ENCODE results near the gene TSPAN4.
A peak's percentile ranks its signal among the peaks of the same experiment; 100 is the strongest.

DNA sequence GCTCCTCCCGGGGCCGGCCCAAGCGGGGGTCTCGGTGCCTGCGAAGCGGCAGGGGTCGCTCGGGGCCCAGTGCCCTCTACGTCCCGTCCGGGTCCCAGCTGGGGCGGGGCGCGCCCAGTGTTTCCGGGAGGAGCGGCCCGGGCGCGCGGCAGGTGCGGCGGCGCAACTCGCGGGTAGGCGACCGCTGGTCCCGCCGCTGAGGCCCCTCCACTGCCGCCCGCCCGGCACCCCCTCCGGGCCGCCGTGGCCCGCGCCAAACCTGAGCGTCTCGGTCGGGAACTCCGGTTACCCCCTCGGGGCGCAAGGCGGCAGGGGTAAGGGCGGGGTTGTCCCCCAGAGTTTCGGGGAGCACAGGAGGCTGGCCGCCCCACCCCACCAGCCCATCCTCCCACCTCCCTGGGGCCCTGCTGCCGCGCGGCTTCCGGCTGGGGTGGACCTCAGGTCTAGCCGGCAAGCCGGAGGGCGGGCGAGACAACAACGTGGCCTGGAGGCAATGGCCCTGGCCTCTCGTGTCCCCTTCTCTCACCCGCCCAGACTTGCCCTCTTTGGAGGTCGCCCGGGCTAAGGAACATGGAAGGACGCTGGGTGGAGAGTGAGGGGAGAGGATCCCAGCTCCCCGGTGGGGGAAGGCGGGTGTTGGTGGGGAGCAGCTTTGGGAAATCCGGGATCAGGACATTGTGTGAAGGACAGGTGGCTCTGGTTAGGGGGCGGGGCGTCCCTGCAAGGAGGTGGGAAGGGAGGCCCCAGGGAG, 15.3 kb upstream of the TSPAN4 start:
- TF ChIP-seq, protein P1, sequence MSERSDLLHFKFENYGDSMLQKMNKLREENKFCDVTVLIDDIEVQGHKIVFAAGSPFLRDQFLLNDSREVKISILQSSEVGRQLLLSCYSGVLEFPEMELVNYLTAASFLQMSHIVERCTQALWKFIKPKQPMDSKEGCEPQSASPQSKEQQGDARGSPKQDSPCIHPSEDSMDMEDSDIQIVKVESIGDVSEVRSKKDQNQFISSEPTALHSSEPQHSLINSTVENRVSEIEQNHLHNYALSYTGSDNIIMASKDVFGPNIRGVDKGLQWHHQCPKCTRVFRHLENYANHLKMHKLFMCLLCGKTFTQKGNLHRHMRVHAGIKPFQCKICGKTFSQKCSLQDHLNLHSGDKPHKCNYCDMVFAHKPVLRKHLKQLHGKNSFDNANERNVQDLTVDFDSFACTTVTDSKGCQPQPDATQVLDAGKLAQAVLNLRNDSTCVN (tag by site-specific recombination; optimal IDR thresholded peaks at IDR 0.05): peak; percentile 51
- TF ChIP-seq ZBTB7A (tag by site-specific recombination; IDR thresholded peaks at IDR 0.05; ENCODE audit: low read depth) (no peak), ZNF785 (tag by site-specific recombination; IDR thresholded peaks at IDR 0.05) (no peak), ZNF670 (tag by site-specific recombination; IDR thresholded peaks at IDR 0.05; ENCODE audit: low read depth) (no peak), BCL11A (tag by site-specific recombination; IDR thresholded peaks at IDR 0.05; ENCODE audit: low read depth) (no peak), YY1 (tag by site-specific recombination; IDR thresholded peaks at IDR 0.05) (no peak), ZNF292 (tag by site-specific recombination; IDR thresholded peaks at IDR 0.05; ENCODE audit: borderline replicate concordance, low read depth) (no peak), ZSCAN30 (tag by site-specific recombination; IDR thresholded peaks at IDR 0.05) (no peak)
- TF ChIP-seq, protein P2, sequence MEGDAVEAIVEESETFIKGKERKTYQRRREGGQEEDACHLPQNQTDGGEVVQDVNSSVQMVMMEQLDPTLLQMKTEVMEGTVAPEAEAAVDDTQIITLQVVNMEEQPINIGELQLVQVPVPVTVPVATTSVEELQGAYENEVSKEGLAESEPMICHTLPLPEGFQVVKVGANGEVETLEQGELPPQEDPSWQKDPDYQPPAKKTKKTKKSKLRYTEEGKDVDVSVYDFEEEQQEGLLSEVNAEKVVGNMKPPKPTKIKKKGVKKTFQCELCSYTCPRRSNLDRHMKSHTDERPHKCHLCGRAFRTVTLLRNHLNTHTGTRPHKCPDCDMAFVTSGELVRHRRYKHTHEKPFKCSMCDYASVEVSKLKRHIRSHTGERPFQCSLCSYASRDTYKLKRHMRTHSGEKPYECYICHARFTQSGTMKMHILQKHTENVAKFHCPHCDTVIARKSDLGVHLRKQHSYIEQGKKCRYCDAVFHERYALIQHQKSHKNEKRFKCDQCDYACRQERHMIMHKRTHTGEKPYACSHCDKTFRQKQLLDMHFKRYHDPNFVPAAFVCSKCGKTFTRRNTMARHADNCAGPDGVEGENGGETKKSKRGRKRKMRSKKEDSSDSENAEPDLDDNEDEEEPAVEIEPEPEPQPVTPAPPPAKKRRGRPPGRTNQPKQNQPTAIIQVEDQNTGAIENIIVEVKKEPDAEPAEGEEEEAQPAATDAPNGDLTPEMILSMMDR (tag by site-specific recombination; IDR thresholded peaks at IDR 0.05): no peak

Measured in HEK293 (cell line).